HEK293T (cell line): ENCODE data around the gene APLN.

Experiments used
- BHLHE40 ChIP-seq: fragments of 450-650 bp; IDR thresholded peaks from 2 replicates; pipeline ENCODE4 v1.6.1; 2016; ENCODE audit warnings: mild to moderate bottlenecking, moderate library complexity, borderline replicate concordance
- CTBP1 ChIP-seq: fragments of 450-650 bp; IDR thresholded peaks from 2 replicates; pipeline ENCODE4 v1.6.1; 2016; ENCODE audit warnings: borderline replicate concordance
- ELF4 ChIP-seq: fragments of 450-650 bp; IDR thresholded peaks from 2 replicates; pipeline ENCODE4 v1.6.1; 2017; ENCODE audit warnings: antibody characterized with exemption
- FOXA1 ChIP-seq: fragments of 450-650 bp; IDR thresholded peaks from 2 replicates; pipeline ENCODE4 v1.6.1; 2016; ENCODE audit warnings: mild to moderate bottlenecking
- FOXK2 ChIP-seq: fragments of 450-650 bp; IDR thresholded peaks from 2 replicates; pipeline ENCODE4 v1.6.1; 2016; ENCODE audit warnings: mild to moderate bottlenecking
- FOXM1 ChIP-seq: fragments of 450-650 bp; IDR thresholded peaks from 2 replicates; pipeline ENCODE4 v1.6.1; 2017; ENCODE audit warnings: mild to moderate bottlenecking, borderline replicate concordance
- L3MBTL2 ChIP-seq: fragments of 450-650 bp; conservative IDR thresholded peaks from 2 replicates; pipeline ENCODE4 v1.6.1; 2016; ENCODE audit warnings: mild to moderate bottlenecking
- NFRKB ChIP-seq: fragments of 450-650 bp; IDR thresholded peaks from 2 replicates; pipeline ENCODE4 v1.6.1; 2016; ENCODE audit warnings: mild to moderate bottlenecking, moderate library complexity
- SP1 ChIP-seq: fragments of 450-650 bp; IDR thresholded peaks from 2 replicates; pipeline ENCODE4 v1.6.1; 2017
- SUZ12 ChIP-seq: fragments of 450-650 bp; IDR thresholded peaks from 2 replicates; pipeline ENCODE4 v1.6.1; 2016; ENCODE audit warnings: mild to moderate bottlenecking

DNA sequence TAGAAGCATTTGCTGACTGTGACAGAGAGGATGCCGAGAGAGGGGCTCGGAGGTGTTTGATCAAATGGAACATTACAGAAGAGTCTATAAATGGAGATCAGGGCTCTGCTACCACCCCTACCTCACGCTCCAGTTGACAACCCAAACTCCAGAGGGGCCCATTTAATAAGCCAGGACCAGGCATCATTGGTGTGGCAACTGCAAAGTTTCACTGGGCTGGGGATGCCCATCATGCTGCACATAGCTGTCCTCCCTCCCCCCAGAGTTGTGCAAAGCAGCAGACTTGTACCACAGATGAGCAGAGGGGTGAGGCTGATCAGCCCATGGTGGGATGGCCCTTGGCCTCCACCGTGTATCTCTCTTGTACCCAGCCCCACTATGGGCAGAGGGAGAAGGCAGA lies 45.8 kb upstream of the APLN start:
- TF ChIP-seq BHLHE40 (no peak), SUZ12 (no peak), SP1 (no peak), L3MBTL2 (no peak), FOXM1 (no peak), FOXA1 (no peak), FOXK2 (no peak), ELF4 (no peak), NFRKB (no peak), CTBP1 (no peak)
